Fibroblast of skin of scalp (primary cell): ENCODE data around the gene SLC44A3.
A peak's percentile ranks its signal among the peaks of the same experiment; 100 is the strongest.

ENCODE experiments used
- DNase-seq: peaks from one replicate; pipeline ENCODE4 v3.0.0-alpha.2; 2013

SLC44A3 gene

DNA sequence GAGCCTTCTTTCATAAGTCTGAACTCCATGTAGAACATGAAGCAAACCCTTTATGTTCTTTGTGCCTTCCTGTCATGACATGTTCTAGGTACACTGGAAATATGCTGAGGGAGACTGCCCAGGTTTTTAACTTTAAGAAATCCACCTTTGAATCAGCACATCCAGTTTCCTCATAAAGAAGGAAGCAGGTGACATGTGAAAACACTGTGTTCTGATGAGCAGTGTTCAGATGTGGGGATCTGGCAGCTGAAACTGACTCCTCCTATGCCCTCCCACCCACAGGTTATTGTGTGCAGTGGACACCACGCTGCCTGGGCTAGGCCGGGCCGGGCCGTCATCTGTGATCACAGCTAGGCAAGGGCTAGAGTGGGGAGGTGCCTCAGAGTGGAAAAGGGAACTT is 55.6 kb downstream of the SLC44A3 start:
- DNase-seq, result no peak

DNA sequence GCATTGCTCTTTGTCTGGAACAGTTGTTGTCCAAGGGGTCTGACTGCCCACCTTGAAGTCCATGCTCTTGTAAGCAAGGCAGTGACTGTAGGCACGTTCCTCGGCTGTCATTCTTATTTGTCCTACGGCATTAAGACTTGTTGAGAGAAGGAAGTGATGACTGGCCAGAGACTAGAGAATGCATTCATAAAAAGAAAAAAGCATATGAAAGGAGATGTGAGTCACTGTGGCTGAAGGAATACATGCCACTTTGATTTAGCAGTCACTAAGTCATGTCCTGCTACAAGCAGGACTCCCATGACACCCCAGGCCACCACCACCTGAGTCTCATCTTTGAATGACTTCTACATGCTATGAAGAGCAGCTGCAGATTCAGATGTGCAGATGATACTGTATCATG is 56.2 kb downstream of the SLC44A3 start:
- DNase-seq, result peak; percentile 55

DNA sequence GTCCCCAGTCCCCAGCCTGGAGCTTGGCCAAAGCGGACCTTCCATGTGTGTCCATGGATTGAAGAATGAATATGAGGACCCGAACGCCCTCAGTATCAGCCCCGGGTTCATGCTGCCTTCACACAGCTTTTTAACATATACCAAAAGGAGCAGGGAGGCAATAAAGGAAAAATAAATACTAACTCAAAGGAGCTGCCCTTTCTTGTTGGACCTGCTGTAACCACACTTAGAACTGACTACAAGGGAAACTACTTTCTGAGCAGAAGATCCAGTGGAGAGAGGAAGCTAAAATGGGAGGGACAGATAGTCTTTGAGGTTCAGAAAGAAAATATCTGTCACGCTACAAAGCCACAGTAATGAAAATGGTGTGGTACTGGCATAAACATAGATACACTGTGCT is 58.2 kb downstream of the SLC44A3 start:
- DNase-seq, result no peak

DNA sequence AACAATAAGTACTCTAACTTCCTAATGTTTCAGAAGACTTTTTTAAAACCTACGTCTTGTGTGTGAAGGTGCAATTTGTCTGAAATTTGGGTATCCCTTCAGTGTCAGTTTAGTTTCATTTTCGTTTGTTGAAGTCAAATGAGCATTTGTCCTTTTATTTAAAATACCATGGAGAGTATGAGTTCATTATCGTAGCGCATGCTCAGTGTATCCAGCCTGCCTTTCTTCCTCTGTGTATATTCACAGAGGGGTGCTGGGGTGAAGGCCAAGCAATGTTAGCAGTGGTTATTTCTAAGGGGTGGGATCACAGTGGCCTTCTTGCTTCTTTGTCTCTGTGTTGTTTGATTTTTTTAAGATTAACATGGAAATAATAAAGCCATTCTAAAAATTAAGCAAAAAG is 63.5 kb downstream of the SLC44A3 start:
- peak; percentile 77 for DNase-seq

DNA sequence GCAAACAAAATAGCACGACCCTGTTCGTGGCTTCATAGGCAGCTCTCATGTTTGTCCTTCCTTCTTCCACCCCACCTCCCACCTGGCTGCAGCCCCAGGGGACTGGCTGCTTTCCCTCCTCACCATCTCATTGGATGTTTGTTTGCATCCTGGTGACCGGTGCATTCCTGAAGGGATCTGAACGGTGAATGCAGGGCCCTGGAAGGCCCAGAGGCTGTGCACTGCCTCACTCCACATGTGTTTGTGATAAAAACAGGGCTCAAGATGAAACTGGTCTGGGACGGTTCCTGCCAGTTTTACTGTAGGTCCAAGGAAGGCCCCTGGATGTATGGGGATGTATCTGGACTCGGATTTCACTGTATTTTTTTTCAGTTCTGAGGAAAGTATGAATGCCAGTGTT is 63.9 kb downstream of the SLC44A3 start:
- peak; percentile 91 for DNase-seq

DNA sequence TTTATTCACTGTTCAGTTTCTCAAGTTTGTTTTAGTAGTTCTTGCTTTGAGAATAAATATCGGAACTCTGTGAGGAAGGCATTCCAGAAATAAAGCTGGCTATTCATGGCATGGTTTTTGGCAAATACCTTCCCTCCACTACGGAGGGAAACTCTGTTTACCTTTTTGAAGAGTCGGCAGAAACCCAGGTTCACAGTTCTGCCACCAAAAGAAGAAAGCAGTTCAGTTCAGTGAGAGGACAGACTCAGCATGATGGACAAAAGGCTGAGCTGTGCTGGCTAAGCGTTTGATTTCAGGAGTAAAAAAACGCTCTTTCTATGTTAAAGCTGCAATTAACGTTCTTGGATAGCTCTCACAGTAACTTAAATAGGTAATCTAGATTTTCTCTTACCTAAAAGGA is 64.3 kb downstream of the SLC44A3 start:
- DNase-seq, result no peak

DNA sequence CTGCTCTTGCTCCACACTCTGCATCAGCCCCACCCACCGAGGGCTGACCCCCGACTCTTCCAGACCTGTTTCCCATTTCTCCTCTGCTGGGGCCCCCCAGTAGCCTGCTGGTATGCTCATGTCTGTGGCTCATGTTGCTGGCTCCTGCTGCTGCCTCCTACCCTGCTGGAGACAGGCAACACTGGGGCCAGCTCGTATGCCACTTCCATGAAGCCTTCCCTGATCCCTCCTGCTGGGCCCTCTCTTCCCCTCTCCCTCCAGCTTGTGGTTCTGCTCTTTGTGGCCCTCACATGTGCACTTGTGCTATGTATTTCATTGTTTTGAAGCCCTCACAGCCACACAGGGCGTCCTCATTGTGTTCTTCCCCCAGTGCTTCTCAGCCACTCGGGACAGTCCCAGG is 66.2 kb downstream of the SLC44A3 start:
- DNase-seq, result no peak

DNA sequence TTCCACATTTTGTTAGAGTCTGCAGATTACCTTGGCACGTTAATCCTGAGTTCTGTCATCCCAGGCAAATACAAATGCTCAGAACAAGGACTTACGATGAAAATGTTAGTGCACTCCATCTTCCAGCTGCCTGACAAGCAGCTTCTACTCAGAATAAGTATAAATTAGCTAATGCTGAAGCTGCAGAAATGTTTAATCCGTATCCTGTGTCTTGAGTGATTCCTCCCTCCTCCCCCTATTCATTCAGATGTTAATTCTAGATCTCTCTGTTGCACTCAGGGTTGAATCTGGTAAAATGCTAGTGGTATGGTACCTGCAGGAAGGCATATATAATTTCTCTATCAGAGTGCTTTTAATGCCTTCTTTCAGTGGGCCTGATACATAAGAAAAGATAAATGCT is 66.9 kb downstream of the SLC44A3 start:
- no peak for DNase-seq

DNA sequence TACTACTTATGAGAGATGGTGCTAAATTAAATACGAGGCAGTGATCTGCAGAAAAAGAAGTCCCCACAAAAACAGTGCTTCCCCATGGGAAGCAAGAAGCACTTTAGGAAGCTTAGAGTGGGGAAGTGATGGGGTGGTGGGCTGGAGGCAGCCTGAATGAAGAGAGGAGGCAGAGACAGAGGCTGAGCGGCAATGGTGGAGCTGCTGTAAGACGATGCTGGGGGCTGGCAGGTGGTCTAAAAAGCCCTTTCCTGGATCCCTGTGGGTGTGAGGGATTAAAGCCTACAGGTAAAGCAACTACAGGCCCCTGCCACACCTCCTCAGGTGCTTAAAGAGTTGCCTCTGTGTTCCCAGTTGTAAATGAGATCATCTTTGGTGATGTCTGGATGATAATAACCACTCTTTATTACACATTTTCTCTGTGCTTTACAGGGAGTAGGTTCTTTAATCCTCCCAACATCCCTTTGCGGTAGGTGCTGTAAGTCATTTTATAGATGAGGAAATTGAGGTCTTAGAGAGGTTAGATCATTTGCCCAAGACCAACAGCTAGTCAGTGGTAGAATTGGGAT is 67.5 kb downstream of the SLC44A3 start:
- DNase-seq, result no peak

DNA sequence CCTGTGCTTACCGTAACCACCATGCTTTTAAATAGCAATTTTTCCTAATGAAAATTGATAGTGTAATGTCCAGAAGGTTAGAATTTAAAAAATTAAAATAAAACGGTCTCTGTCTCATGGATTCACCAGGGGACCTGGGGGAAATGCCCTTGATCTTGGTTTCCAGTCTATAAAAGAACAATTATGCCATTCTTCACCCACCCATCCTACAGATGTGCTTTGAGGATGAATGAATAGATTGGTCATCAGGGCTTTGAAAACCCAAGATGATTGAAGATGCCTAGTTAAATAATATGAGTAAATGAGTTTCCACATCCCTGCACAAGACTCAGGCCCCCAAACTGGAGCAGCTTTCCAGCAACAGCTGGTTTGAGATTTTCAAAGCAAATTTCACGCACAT is 68.0 kb downstream of the SLC44A3 start:
- no peak for DNase-seq

DNA sequence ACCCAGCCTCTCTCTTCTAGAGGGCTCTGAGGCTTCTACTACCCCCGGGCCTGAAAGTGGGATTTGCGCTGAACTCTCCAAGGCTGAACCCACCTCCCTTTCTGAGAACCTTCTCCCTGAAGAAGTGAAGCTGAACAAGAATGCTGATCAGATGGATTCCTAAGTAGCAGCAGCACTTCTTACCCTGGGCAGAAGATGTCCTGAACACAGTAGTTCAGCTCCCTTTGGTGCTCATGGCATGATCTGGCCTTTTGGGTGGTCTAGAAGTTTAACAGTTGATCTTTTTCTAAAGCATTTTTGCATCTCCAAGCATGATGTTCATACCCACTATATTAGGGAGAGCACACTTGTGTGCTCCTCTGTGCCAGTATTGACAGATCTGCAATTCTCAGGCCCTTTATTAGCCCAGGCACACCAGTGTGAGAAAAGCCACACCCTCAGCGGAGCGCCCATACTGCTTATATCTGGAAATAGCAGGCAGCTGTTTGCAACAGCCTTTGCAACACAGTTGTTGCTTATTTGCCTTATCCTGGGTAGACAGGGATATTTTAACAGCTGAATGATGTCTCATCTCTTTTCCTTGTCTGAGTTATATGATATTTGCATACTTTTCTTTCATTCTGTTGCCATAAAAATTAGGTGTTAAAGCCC is 72.6 kb downstream of the SLC44A3 start:
- DNase-seq, result no peak

DNA sequence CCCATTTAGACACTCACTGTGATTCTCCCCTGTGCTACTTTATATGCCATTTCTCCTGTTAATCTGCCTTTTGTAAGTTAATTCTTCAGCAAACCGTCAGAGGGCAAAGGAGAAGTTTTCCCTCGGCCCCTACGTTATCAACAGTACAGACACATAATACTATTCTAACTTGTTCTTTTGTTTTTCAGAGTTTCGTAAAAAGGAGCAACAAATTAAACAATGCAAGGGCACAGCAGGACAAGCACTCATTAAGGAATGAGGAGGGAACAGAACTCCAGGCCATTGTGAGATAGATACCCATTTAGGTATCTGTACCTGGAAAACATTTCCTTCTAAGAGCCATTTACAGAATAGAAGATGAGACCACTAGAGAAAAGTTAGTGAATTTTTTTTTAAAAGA is 74.5 kb downstream of the SLC44A3 start:
- DNase-seq, result no peak

DNA sequence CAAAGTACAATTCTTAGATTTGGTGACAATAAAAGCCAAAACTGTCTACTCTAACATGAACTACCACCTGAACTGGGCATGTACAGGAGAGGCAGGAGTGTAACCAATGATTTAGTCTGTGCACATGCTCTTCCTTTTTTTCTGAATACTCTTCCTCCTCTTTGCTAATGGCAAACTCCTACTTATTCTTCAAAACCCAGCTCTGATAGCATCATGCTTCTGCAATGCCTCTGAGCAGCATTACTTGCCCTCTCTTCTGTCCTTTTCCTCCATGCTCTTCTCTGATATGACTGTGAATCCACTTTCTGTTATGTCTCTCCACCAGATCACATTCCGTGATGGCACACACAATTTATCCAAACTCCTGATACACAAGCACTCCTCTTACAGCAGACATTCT is 75.4 kb downstream of the SLC44A3 start:
- no peak for DNase-seq

DNA sequence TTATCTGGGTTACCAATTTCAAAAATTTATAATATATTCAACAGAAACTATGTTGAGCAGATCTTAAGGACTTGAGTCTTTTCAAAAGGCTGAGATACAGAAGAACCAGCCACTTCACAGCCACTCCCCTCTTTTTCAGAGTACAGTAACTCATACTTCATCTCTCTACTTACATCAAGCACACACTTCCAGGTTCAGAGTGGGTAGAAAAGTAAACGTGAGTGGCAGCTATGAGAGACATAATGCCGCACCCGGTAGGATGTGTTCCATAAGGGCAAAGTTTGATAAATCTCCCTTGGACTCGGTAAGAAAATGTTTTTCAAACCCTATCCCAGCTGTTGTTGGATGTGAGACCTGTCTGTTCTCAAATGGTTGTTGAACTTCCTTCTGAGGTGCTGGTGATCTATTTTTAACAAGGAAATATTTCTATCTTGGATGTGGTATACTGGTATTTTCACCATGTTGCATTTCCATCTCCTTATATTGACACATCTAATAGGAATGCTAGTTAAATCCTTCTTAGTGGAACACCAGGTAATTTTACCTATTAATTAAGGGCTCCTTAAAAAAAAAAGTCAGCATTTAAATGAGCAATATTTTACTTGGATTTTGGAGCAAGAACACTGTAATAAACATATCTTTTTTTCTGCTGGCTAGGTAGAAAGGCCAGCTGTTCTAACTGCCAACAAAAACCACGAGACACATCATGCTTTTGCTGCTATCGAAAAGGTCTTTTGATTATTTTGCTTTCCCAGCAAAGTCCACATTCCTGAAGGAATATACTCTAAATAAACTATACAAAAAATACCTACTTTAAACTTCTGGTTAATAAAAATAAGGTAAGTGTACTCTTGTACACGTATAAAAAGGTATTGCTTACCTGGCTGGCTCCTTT is 78.6 kb downstream of the SLC44A3 start:
- DNase-seq, result no peak

DNA sequence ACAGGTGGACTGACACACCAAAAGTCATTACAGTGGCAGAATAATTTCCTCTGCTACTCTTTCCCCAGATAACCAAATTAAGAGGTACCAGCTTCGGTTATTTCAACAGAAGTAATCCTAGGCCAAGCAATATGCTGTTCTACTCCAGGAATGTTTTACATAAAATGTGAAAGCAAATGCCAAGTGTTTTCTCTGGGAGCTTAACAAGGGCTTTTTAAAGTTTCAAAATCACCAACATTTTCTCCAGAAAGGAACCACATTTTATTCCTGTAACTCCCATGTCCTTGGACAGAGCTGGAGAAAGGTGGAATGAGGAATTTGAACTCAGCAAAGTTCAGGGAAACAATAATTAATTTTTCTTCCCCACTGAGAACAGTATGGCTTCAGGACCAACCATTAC is 79.6 kb downstream of the SLC44A3 start:
- no peak for DNase-seq

DNA sequence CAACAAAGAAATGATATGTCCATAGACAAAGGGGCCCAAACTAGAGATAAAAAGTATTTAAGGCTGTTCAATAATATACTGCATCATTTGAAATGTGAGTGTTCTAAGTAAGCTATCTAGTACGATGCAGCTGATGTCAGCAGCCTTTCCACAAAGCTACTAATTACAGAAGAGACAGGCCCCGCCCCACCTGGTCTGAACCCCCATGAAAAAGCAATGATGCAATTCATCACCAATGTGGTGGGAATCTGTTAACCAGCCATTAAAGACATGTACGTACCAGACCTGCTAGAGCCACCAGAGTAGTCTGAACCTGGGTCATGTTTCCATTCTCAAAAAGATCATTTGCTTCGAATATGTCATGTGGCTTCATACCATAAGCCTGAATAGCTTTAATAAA is 81.7 kb downstream of the SLC44A3 start:
- DNase-seq, result peak; percentile 39

DNA sequence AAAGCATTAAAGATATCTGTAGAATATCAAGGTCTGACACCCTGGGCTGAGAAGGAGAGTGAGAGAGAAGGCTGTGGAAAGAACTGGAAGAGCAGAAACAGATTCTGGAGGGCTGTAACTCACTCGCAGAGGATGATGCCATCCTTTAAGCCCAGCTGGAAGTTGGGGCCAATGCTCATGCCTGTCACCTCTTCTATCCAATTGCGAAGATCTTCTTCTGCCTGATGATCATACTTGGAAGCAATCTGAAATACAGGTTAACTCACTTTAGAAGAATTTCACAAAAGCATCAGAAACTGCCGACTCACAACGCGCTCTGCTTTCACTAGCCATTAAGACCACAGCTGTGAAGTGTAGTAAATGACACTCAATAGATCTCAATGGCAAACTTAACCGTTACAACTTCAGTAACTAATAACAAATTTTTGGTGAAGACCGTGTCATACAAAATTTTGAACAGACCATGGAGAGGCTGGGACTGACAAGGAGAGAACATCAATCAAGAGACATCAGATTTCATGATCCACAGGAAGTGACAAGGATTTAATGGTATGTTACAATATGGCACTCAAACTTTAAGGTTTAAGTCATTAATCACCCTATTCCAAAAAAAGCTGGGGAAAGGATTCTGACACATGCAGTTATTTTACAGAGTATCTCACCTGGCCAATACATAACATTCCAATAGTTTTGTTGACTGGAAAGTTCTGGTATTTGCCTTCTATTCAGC is 83.3 kb downstream of the SLC44A3 start:
- peak; percentile 30 for DNase-seq

DNA sequence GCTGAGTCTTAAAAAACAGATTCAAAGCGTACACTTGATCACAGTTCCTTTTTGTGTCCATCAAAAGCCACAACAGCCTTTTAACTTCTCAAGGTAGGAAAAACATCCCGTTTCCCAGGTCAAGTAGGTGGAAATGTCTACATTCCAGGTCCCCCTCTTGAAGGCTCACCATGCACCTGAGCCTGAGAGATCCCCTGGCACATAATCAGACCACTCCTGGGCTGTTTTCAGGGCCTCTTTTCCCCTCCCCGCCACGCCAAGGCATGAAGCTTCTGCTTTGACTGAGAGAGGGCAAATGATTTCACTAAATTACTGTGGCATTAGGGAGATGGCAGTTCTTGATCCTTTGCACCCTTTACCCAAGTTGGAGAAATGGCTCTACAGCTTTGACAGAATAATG is 85.0 kb downstream of the SLC44A3 start:
- DNase-seq, result no peak

DNA sequence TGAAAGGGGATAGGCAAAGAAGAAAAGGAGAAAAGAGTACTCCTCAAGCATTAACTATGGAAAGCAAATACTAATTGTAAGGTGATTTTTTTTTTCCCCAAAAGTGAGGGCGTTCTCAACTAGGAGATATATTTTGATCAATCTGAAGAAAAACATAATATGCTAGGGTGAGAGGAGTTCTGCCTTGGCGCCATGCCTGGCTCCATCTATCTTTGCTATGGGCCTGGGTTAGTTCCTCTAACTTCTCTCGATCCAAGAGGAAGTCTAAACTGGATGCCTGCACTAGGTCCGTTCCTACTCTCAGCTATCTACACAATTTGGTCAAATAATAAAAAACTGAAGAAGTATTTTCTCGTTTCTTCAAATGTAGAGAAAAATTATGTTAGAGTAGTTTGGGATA is 86.2 kb downstream of the SLC44A3 start:
- no peak for DNase-seq

DNA sequence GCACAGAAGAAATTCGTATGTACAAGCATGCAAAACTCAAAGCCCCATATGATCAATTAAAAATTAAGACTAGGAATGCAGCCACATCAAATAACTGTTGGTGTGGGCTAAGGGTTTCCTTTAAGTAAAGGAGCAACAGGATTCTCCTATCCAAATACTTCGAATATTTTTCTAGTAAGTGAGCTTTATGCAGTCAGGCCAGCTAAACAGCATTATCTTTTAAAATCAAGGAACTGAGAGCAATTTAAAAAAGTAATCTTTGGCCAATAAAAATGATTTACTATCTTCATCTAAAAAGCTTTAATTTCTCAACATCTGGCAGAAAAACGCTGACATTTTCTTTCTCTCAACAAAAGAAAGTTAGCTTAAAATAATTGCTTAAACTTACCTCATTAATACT is 87.0 kb downstream of the SLC44A3 start:
- no peak for DNase-seq

DNA sequence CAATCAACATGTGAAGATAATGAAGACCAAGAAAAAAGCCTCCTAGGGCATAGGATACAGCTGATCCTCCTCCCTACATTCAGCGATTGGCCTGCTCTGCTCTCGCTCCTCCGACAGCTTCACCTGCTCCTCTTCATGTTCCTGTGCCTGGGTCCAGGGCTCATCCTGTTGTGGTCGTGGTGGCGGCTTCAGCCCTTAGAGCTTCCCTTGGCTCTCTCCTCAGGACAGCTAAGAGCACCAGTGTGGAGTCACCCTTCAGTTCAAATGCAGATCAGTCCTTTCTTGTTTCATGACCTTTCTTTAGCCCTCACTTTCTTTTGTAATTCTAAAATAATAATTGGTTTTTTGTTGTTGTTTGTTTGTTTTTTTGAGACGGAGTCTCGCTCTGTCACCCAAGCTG is 88.0 kb downstream of the SLC44A3 start:
- no peak for DNase-seq

DNA sequence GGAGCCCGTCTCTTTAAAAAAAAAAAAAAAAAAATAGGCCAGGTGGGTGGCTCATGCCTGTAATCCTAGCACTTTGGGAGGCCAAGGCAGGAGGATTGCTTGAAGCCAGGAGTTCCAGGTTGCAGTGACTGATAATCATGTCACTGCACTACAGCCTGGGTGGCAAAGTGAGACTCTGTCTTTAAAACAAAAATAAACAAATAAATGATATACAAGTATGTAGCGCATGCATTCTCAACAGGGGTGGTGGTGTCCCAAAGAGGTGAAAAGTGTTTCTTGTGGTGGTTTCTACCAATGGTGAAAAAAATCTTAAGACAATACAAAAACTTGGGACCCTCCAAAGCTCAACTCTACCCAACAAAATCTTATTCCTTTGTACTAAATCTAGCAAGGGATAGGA is 88.8 kb downstream of the SLC44A3 start:
- DNase-seq, result no peak

DNA sequence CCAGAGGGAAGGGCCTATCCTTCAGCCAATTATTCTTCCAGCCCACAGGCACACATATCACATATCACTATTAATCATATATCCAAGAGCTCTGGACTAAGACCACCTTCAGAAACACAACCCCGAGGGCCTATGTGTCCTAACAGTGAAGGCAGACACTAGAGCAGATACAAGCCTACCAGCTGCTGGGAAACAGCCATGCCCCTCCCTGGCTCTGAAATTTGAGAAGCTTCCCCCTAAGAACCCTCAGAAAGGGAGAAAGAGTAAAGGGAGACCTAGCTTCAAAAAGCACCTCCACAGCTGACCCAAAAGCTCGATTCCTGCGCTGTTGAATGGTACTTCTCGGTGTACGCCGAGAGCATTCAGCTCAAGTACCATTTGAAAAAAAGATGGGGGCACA is 89.3 kb downstream of the SLC44A3 start:
- no peak for DNase-seq
